Measurements from ENCODE around the gene TENT5A.

TENT5A gene

GRCh38 chr6:81752921-81753710 lies 635 bp upstream of the TENT5A start:
- peak; percentile 45 for TF ChIP-seq CTCF (conservative IDR thresholded peaks at IDR 0.05; ENCODE audit: low read length)
- DNase-seq (ENCODE audit: low read depth) = peak; percentile 95
- H3K4me3 ChIP-seq (ENCODE audit: low read length) = peak overlapping the region; percentile 96

- H3K4me3 ChIP-seq (ENCODE audit: low read length) = peak overlapping the region; percentile 96
- no peak for TF ChIP-seq CTCF (conservative IDR thresholded peaks at IDR 0.05; ENCODE audit: low read length)
- peak; percentile 53 for DNase-seq (ENCODE audit: low read depth)
Observed at GRCh38 chr6:81751388-81752083, 945 bp downstream of the TENT5A start.

- TF ChIP-seq CTCF (conservative IDR thresholded peaks at IDR 0.05; ENCODE audit: low read length) = no peak
- DNase-seq (ENCODE audit: low read depth) = no peak
- H3K4me3 ChIP-seq (ENCODE audit: low read length) = peak overlapping the region; percentile 96
Observed at GRCh38 chr6:81750681-81751387, 1.6 kb downstream of the TENT5A start.

GRCh38 chr6:81750200-81750599 lies 2.3 kb downstream of the TENT5A start:
- peak; percentile 24; the same call in 1 of the 2 replicates for TF ChIP-seq CTCF (conservative IDR thresholded peaks at IDR 0.05; ENCODE audit: low read length)
- peak overlapping the region; percentile 96 for H3K4me3 ChIP-seq (ENCODE audit: low read length)
- no peak for DNase-seq (ENCODE audit: low read depth)

GRCh38 chr6:81749707-81750106 lies 2.8 kb downstream of the TENT5A start:
- no peak for TF ChIP-seq CTCF (conservative IDR thresholded peaks at IDR 0.05; ENCODE audit: low read length)
- DNase-seq (ENCODE audit: low read depth) = peak; percentile 50
- H3K4me3 ChIP-seq (ENCODE audit: low read length) = peak overlapping the region; percentile 96

- H3K4me3 ChIP-seq (ENCODE audit: low read length) = peak overlapping the region; percentile 96
- no peak for TF ChIP-seq CTCF (conservative IDR thresholded peaks at IDR 0.05; ENCODE audit: low read length)
- DNase-seq (ENCODE audit: low read depth) = peak; percentile 64
Observed at GRCh38 chr6:81748994-81749393, 3.5 kb downstream of the TENT5A start.
